UCSD-AML1 (cell line): Measurements from ENCODE around the gene CARD9.

ENCODE experiments used
- DNase-seq: peaks from one replicate; lab custom pipeline; 2025; ENCODE audit not compliant: unreplicated experiment; lab: John Stamatoyannopoulos, UW

Gene CARD9

GRCh38 chr9:136401173-136401922 is 27.9 kb upstream of the CARD9 start:
- no peak for DNase-seq

GRCh38 chr9:136400038-136400834 is 26.8 kb upstream of the CARD9 start, which contains the start of gene SNAPC4:
Gene SNAPC4, minus strand, starts transcription at chr9:136400170. Its CDS starts 1,742 bp downstream, at chr9:136398428.
- peak; percentile 92 for DNase-seq

- DNase-seq = peak; percentile 25
These were observed 25.9 kb upstream of the CARD9 start for GRCh38 chr9:136399176-136400037.

- DNase-seq = no peak
These were observed 24.8 kb upstream of the CARD9 start for GRCh38 chr9:136398286-136398685.

GRCh38 chr9:136397643-136398042 is 24.2 kb upstream of the CARD9 start:
- no peak for DNase-seq

GRCh38 chr9:136396219-136396515 is 22.7 kb upstream of the CARD9 start:
- no peak for DNase-seq

GRCh38 chr9:136395345-136396218 is 22.1 kb upstream of the CARD9 start:
- DNase-seq = no peak

- no peak for DNase-seq
These were observed 21.5 kb upstream of the CARD9 start for GRCh38 chr9:136395020-136395340.

GRCh38 chr9:136394312-136395019 is 21.0 kb upstream of the CARD9 start:
- no peak for DNase-seq

- DNase-seq = no peak
These were observed 20.1 kb upstream of the CARD9 start for GRCh38 chr9:136393531-136393930.

- DNase-seq = no peak
These were observed 19.3 kb upstream of the CARD9 start for GRCh38 chr9:136392538-136393449.

- no peak for DNase-seq
These were observed 18.5 kb upstream of the CARD9 start for GRCh38 chr9:136391737-136392537.

GRCh38 chr9:136389396-136389795 is 15.9 kb upstream of the CARD9 start:
- DNase-seq = no peak

- DNase-seq = no peak
These were observed 13.7 kb upstream of the CARD9 start for GRCh38 chr9:136387217-136387616.

- DNase-seq = no peak
These were observed 12.5 kb upstream of the CARD9 start for GRCh38 chr9:136386018-136386417.

GRCh38 chr9:136385015-136385414 is 11.5 kb upstream of the CARD9 start:
- DNase-seq = no peak

GRCh38 chr9:136383436-136383835 is 10.0 kb upstream of the CARD9 start:
- DNase-seq = no peak

GRCh38 chr9:136381966-136382513 is 8.6 kb upstream of the CARD9 start:
- no peak for DNase-seq
